ENCODE results near the gene LCE3E.
"Not testable (repeated sequence)": the region's sequence is repeated elsewhere in the genome, so short reads cannot be mapped to it uniquely, and the experiment has no call there.

Gene LCE3E

GRCh38 chr1:152566681-152567080 is at the start of gene LCE3E:
Gene LCE3E (minus strand): TSS chr1:152566780. CDS start chr1:152566208, 572 bp downstream.
- DNase-seq (ENCODE audit: low read depth): no peak

GRCh38 chr1:152613511-152613910 is 46.9 kb upstream of the LCE3E start, which contains the start of gene LCE3B:
Gene LCE3B (plus strand): TSS chr1:152613811. CDS start chr1:152613811, 0 bp downstream.
- DNase-seq (ENCODE audit: low read depth): no peak

- DNase-seq (ENCODE audit: low read depth): no peak
These were observed 33.4 kb upstream of the LCE3E start, which contains the start of gene LCE3C for GRCh38 chr1:152599934-152600333. Gene LCE3C (plus strand): TSS chr1:152600234. CDS start chr1:152600732, 498 bp downstream.

GRCh38 chr1:152596986-152597385 is 30.4 kb upstream of the LCE3E start:
- no peak for DNase-seq (ENCODE audit: low read depth)

DNA sequence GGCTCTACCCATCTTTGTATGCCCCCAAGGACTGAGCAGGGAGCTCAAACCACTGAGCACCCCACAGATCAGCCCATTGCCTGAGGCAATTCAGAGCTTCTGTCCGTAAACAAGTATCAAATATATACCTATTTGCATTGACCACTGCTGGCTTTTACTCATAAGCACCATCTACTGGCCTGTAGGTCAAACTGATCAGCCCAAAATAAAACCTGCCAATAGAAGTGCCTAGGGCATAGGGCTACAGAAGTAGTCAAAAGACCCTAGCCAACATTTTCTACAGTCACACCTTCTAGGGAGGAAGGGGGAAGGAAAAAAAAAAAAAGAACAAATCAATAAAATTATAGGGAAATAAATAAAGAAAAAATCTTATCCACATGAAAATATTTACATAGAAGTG is 19.0 kb upstream of the LCE3E start:
- no peak for DNase-seq (ENCODE audit: low read depth)

GRCh38 chr1:152582647-152583046 is 16.1 kb upstream of the LCE3E start:
- no peak for DNase-seq (ENCODE audit: low read depth)

DNA sequence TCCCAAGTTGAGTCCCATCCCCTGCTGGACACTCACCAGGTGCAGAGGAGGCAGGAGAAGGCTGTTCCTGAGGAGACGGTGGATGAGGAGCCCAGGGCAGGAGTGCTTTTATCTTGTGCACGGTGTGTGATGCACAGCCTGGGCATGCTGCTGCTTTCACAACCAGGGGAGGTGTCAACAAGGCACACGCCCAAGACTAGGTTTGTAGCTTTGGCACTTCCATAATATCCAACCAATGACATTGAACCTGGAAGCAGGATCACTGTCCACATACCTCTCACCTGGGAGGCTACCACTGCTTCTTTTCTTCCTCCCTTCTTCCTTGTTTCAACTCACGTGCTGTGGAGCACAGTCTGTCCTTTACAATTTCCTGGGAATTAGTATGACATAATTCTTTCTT is 13.9 kb upstream of the LCE3E start, which contains the start of gene LCE3D:
LCE3D (minus strand) TSS at position 84 of the 400 bp plus-strand sequence. CDS start 580 bp downstream, outside the sequence.
- DNase-seq (ENCODE audit: low read depth): no peak

DNA sequence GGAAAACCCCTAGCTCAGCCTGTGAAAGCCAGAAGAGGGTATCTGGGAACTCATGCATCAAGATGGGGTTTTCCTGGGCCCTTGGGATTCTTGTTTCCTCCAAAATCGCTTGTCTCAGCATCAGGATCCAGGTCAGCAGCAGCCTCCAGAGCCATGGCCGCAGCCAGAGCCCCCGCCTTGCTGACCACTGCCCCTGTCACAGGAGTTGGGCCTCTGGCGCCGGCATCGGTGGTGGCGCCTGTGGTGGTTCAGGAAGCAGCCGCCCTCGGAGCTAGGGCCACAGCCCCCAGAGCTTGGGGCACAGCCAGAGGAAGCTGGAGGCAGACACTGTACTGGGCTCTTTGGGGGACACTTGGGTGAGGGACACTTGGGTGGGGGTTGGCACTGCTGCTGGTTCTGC is 12.9 kb upstream of the LCE3E start:
- DNase-seq (ENCODE audit: low read depth): not testable (repeated sequence)

GRCh38 chr1:152577168-152577567 is 10.6 kb upstream of the LCE3E start:
- no peak for DNase-seq (ENCODE audit: low read depth)

- DNase-seq (ENCODE audit: low read depth): no peak
These were observed 905 bp downstream of the LCE3E start for GRCh38 chr1:152565535-152566215.

DNA sequence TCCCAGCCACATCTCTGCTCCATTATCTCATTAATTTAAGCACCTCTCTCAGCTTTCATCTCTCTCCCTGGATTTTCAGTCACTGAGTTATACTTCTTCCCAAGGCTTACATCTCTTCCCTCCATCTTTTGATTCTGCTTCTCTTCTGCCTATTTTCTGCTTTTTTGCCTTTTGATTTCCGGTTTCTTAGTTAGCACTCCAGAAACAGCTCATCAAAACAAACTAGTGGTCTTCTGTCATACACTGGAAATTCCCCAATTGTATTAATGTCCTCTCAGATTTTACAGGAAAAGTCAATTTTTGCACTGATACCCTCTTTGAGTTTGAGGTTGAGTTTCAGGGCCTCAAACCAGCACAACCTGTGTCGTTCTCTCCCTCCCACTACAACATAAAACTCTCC is 1.5 kb downstream of the LCE3E start:
- no peak for DNase-seq (ENCODE audit: low read depth)

- DNase-seq (ENCODE audit: low read depth): not testable (repeated sequence)
These were observed 18.2 kb downstream of the LCE3E start for GRCh38 chr1:152548358-152548757.

- DNase-seq (ENCODE audit: low read depth): no peak
These were observed 19.9 kb downstream of the LCE3E start for GRCh38 chr1:152546704-152547103.

GRCh38 chr1:152543820-152544219 is 22.8 kb downstream of the LCE3E start:
- no peak for DNase-seq (ENCODE audit: low read depth)

DNA sequence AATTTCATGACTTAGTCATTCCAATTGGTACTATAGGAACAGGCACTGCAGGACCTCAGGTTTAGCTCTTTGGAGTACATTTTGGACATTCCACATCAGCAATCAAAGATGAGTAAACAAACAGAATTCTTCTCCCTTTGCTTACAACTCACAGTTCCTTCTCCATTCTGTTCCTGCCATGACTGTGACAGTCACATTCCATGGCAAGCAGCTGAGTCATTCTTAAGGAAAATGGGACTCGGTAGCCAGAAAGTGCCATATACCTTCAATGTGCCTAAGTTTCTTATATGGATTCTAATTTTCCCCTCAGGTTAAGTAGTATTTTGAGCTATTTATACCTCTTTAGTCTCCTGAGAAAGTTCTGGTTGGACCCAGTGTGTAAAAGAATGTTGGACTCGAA is 26.7 kb downstream of the LCE3E start:
- no peak for DNase-seq (ENCODE audit: low read depth)

GRCh38 chr1:152537496-152537895 is 29.1 kb downstream of the LCE3E start:
- DNase-seq (ENCODE audit: low read depth): no peak

- DNase-seq (ENCODE audit: low read depth): no peak
These were observed 30.8 kb downstream of the LCE3E start for GRCh38 chr1:152535774-152536173.

DNA sequence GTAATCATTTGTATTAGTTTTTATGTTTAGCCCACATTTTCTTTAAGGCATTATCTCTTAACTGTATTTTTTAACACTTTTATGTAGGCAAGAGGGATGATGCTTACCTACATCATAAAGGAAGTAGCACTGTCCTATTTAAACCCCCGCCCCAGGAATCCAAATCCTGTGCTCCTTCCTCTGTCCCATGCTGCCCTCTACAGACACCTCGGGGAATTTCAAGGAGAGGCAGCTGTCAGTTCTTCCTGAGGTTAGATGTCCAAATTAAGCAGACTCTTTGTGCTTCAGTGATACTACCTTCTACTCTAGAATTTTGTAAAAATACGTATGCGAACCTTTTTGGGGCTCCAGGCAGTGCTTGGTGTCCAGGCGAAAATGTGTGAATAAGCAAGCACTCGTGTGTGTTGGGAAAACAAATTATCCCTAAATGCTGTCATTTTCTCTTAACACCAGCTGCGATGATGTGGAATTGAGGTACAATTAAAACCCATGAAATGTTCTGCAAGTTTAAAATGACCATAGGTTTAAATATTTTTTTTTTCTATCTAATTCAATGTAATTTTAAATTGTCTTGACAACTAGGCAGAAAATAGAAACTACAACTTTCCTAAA is 33.1 kb downstream of the LCE3E start:
- DNase-seq (ENCODE audit: low read depth): no peak

GRCh38 chr1:152525080-152525641 is 41.4 kb downstream of the LCE3E start:
- no peak for DNase-seq (ENCODE audit: low read depth)

- DNase-seq (ENCODE audit: low read depth): no peak
These were observed 46.0 kb downstream of the LCE3E start for GRCh38 chr1:152520561-152521090.

DNA sequence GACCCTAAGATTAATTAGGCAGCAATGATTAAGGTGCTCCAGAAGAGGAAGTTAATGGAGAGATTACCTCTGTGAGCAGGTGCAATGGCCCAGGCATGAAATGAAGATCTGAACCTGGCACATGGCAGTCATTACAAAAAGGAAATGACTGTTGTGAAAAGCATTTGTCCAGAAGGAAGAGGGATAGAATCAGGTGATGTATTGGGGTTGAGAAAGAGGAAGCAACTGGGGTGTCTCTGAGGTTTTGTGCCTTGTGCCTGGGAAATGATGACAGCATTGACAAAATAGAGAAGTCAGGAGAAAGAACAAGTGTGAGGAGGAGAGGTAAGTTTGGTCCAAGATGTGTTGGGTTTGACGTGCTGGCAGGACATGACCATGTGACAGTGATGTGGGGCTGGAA is 46.7 kb downstream of the LCE3E start:
- no peak for DNase-seq (ENCODE audit: low read depth)

DNA sequence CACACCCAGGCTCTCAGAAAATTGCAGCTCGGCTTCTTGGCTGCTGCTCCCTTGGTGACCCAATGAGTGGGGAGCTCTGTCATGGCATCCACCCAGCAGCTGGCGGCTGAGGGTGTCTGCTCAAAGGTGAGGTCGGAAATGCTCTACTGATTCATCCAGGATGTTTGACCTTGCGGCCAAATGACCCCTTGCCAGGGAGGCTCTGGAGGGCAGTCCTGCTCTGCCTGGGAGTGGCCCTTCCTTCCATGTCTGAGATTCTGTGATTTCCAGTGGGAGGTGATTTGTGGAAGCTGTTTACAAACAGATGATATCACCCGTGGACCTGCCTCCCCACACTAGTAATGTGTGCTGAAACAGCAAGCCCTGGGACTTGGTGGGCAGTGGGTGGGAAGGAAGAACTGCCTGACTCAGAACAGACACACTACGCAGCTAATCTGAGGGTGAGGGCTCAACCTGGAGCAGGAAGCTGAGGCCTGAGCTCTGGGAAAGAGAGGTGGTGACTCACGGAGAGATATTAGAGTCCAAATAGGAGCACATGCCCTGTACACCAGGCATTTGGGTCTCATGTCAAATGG is 49.3 kb downstream of the LCE3E start:
- no peak for DNase-seq (ENCODE audit: low read depth)

GRCh38 chr1:152516082-152516481 is 50.5 kb downstream of the LCE3E start:
- no peak for DNase-seq (ENCODE audit: low read depth)

Data from stimulated activated CD8-positive, alpha-beta memory T cell treated with anti-CD3 and anti-CD28 coated beads, Interleukin-4, amount 100 ng/mL, for 24 hours (primary cell).